Measurements from ENCODE around the gene ST3GAL3.

- TF ChIP-seq POLR2A (IDR thresholded peaks at IDR 0.05; ENCODE audit: extremely low read depth, insufficient read length) (no peak), MYC (IDR thresholded peaks at IDR 0.05; ENCODE audit: low read depth, low read length) (no peak)
- TF ChIP-seq, protein P1, sequence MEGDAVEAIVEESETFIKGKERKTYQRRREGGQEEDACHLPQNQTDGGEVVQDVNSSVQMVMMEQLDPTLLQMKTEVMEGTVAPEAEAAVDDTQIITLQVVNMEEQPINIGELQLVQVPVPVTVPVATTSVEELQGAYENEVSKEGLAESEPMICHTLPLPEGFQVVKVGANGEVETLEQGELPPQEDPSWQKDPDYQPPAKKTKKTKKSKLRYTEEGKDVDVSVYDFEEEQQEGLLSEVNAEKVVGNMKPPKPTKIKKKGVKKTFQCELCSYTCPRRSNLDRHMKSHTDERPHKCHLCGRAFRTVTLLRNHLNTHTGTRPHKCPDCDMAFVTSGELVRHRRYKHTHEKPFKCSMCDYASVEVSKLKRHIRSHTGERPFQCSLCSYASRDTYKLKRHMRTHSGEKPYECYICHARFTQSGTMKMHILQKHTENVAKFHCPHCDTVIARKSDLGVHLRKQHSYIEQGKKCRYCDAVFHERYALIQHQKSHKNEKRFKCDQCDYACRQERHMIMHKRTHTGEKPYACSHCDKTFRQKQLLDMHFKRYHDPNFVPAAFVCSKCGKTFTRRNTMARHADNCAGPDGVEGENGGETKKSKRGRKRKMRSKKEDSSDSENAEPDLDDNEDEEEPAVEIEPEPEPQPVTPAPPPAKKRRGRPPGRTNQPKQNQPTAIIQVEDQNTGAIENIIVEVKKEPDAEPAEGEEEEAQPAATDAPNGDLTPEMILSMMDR (IDR thresholded peaks at IDR 0.05; ENCODE audit: low read depth, low read length), result no peak
- TF ChIP-seq, protein P2, sequence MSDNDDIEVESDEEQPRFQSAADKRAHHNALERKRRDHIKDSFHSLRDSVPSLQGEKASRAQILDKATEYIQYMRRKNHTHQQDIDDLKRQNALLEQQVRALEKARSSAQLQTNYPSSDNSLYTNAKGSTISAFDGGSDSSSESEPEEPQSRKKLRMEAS (IDR thresholded peaks at IDR 0.05; ENCODE audit: low read depth, low read length), result no peak
Measured at GRCh38 chr1:43925846-43926245, 218.5 kb downstream of the ST3GAL3 start.

Measured in NB4 (cell line).